Measurements from ENCODE around the gene ANKRD13D.
A peak's percentile ranks its signal among the peaks of the same experiment; 100 is the strongest.

ANKRD13D gene

DNA sequence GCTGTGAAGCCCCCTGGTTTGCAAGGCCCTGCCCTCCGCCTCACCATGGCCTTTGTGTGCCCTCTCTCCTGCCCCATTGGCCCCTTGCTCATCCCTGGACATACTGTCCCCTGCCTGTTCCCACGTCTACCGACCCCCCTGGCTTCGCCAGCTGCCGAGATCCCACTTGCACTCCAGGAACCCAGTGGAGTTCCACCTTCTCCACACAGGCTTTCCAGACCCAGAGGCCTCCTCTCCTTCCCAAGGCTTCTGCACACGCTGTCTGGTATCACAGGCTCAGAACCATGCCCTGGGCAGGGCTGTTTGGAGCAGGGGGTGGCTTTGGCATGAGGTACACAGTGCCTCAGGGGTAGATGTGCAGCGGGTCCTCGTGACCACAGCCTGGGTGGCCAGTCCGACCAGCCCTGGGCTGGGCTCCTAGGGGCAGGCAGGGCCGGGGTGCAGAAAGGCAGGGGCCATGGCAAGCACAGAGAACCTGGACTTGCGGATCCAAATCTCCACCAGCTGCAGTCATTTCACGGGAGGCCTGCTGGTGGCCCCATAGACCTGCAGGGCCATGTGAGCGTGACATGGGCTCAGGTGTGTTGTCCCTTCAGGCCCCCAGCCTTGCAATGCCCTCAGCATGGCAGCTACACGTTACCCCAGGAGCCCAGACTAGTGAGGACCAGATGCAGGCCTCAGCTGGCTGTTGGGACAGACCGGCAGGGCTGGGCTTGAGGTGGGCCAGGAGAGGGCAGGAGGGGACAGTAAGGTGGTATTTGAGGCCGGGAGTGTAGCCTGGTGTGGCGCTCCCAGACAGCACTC is 13.3 kb upstream of the ANKRD13D start:
- no peak for DNase-seq

DNA sequence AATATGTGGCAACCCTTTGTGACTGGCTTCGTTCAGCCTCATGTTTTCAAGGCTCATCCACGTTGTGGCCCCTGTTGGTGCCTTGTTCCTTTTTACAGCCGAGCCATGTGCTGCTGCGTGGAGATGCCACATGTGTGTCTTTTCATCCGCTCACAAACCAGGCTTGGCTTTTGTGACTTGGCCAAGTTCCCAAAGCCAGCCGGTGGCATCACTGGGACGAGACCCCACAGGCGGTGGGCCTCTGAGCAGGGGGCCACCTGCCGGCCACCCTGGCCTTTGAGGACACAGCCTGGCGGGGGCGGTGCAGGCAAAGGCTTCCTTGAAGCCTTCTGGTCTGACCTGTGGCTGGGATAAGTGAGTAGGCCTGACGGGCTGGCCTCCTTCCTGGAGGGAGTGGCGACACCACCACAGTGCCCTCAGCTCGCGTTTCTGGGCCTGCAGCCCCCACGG is 12.3 kb upstream of the ANKRD13D start:
- DNase-seq, result no peak

- DNase-seq, result peak; percentile 81
These were observed 11.7 kb upstream of the ANKRD13D start for GRCh38 chr11:67277231-67277961.

DNA sequence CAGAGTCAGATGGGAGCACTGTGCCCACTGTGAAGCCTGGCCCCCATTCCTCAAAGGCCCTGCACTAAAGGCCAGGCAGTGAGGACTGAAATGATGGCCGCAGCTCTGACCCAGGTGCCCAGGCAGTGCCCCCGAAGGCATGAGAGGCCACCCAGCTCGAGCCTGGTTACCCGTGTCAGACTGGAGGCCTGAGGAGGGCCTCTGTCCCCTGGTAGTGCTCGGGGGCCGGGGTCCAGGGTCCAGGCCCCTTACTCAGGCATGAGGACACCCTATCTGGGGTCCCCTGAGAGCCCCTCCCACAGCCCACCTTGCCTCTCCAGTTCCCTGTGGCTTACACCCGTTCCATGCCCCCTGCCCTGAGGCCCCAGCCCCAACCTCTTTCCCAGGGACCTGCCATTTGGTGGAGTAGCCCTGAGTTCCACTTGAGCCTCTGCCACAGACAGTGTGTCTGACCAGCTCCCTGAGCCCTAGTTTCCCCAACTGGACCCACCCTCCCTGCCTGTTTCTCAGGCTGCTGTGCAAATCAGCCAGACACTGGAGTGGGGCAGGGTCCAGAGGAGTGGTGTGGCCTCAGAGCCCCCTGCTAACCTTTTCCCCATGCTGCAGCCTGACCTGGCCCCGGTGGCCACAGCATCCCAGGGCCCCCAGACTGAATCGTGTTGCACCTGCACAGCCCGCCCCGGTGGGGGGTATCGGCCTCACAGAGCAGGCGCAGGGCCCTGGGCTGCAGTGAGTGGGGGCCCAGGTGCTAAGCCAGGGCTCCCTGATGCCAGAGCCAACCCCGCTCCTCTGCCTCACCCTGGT is 10.8 kb upstream of the ANKRD13D start:
- DNase-seq, result no peak

DNA sequence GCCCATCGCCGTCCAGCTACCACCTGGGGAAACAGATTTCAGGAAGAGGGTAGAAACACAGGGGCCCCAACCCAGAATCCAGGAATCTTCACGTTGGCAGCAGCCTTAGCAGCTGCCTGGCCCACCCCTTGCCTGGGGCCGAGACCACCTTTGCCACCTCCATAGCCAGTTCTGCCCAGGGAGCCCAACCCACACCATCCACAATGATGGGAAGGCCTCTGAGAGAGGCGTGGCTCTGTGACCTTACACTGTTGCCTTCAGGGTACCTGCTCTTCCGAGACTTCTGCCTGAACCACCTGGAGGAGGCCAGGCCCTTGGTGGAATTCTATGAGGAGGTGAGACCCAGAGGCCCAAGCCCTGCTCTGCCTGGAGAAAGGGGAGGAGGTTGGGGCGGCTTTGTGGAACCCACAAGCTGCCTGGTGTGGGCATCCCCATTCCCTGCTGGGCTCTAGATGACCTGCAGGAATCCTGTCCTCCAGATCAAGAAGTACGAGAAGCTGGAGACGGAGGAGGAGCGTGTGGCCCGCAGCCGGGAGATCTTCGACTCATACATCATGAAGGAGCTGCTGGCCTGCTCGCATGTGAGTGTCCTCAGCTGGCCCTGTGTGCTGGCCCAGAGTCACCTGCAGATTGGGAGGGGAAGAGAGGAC is 10.0 kb upstream of the ANKRD13D start:
- DNase-seq, result no peak

DNA sequence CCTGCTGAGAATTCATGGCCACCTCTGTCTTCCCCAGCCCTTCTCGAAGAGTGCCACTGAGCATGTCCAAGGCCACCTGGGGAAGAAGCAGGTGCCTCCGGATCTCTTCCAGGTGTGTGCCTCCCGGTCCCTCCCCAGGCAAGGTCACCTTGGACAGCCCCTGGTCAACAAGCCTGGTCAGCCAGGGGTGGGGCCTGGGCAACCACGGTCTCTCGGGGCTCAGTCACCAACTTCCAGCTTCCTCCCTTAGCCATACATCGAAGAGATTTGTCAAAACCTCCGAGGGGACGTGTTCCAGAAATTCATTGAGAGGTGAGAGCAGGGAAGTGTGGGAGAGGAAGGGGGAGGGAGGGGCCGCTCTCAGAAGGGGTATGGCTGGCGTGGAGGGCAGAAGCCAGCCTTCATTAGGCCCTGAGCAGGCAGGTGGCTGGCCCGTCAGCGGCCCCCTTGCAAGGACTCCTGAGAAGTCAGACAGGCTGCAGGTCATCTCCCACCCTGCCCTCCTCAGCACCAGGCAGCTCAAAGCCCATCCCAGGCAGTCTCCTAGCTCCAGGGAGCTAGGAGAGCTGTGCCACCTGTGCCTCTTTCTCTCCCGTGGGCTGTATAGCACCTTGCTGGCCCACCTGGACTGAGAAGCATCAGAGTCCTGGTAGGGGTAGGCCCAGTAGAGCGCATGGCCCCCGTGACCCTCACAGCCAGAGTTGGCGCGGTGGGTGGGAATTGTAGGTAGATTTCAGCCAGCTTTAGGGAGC is 9.3 kb upstream of the ANKRD13D start:
- DNase-seq, result no peak

GRCh38 chr11:67280341-67280787 is 8.7 kb upstream of the ANKRD13D start:
- DNase-seq, result no peak

- no peak for DNase-seq
These were observed 8.1 kb upstream of the ANKRD13D start for GRCh38 chr11:67280788-67281551.

DNA sequence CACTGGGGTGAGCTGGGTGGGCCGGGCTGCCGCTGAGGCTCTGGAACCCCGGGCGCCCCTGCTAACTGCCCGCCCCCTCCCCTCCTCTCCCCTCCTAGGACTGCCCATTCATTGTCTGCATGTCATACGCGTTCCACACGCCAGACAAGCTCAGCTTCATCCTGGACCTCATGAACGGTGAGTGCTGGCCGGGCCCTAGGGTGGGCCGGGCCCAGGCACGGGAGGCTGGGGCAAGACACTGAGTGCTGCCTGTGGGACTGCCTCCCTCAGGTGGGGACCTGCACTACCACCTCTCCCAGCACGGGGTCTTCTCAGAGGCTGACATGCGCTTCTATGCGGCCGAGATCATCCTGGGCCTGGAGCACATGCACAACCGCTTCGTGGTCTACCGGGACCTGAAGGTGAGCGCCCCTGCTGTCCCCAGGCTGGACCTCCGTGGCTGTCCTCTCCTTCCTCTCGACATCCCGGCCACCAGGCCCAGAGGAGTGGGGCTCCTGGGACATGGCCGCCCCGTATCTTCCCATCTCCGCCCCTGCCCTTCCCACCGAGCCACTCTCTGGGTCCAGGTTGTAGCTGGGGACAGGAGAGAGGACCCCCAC is 7.5 kb upstream of the ANKRD13D start:
- DNase-seq, result no peak

- no peak for DNase-seq
These were observed 6.8 kb upstream of the ANKRD13D start for GRCh38 chr11:67282155-67282875.

DNA sequence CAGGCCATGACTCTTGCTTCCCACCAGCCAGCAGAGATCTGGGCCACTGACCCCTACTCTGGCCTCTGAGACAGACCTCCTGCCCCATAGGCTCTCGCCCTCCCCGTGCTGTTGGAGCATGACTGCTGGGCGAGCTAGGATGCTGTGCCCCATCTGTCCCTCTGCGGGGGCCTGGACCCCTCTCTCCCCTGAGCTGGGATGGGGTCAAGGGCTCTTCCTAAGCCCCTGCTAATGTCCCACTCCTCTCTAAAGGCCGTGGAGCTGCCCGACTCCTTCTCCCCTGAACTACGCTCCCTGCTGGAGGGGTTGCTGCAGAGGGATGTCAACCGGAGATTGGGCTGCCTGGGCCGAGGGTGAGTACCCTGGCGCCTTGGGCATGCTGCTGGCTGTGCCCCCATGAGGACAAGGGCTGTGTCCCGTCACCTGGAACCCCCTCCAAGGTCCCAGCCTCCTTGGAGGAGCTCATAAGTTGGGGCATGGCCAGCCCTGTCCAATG is 6.2 kb upstream of the ANKRD13D start:
- no peak for DNase-seq

GRCh38 chr11:67283481-67283963 is 5.6 kb upstream of the ANKRD13D start:
- DNase-seq, result no peak

DNA sequence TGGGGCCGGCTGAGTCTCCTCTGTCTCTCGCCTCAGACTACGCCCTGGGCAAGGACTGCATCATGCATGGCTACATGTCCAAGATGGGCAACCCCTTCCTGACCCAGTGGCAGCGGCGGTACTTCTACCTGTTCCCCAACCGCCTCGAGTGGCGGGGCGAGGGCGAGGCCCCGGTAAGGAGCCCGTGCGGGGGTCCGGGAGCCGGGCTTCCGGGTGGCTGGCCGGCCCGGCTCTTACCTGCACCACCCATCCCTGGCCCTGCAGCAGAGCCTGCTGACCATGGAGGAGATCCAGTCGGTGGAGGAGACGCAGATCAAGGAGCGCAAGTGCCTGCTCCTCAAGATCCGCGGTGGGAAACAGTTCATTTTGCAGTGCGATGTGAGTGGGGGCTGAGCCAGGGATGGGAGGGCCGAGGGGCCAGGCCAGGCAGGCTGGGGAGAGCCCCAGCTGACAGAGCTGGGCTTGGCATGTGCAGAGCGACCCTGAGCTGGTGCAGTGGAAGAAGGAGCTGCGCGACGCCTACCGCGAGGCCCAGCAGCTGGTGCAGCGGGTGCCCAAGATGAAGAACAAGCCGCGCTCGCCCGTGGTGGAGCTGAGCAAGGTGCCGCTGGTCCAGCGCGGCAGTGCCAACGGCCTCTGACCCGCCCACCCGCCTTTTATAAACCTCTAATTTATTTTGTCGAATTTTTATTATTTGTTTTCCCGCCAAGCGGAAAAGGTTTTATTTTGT is 4.1 kb upstream of the ANKRD13D start:
- DNase-seq, result no peak

DNA sequence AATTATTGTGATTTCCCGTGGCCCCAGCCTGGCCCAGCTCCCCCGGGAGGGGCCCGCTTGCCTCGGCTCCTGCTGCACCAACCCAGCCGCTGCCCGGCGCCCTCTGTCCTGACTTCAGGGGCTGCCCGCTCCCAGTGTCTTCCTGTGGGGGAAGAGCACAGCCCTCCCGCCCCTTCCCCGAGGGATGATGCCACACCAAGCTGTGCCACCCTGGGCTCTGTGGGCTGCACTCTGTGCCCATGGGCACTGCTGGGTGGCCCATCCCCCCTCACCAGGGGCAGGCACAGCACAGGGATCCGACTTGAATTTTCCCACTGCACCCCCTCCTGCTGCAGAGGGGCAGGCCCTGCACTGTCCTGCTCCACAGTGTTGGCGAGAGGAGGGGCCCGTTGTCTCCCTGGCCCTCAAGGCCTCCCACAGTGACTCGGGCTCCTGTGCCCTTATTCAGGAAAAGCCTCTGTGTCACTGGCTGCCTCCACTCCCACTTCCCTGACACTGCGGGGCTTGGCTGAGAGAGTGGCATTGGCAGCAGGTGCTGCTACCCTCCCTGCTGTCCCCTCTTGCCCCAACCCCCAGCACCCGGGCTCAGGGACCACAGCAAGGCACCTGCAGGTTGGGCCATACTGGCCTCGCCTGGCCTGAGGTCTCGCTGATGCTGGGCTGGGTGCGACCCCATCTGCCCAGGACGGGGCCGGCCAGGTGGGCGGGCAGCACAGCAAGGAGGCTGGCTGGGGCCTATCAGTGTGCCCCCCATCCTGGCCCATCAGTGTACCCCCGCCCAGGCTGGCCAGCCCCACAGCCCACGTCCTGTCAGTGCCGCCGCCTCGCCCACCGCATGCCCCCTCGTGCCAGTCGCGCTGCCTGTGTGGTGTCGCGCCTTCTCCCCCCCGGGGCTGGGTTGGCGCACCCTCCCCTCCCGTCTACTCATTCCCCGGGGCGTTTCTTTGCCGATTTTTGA is 3.3 kb upstream of the ANKRD13D start:
- DNase-seq, result no peak

DNA sequence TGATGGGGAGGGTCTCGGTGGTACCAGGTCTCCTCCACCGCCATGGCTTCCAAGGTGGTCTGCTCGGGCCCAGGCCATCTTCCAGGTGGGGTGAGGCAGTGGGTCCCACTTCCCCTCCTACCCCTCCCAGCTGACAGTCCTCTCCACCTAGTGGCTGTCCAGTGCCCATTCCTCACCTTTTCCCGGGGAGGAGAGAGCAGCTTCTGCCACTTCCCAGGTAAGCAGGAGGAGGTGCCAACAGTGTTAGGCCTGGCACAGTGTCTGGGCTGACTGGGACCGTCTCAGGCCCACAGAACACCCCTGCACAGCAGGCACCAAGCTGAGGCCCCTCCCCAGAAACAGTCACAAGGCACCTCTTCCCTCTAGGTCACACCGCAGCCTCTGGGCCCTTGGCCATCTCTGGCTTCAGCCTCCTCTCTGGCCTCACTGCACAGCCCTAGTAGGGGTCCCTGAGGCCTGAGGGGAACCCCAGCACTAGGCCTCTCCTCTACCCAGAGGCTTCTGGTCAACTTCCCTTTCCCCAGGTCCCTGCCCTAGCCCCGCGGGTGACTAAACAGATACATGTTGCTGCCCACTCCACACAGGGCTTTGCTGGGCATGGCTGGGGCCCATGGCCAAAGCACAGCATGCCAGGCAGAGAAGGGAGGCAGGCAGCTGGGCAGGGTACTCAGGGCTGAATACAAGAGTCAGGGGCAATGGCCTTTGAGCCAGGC is 2.3 kb upstream of the ANKRD13D start:
- no peak for DNase-seq

GRCh38 chr11:67287355-67288197 is 1.5 kb upstream of the ANKRD13D start:
- DNase-seq, result no peak

DNA sequence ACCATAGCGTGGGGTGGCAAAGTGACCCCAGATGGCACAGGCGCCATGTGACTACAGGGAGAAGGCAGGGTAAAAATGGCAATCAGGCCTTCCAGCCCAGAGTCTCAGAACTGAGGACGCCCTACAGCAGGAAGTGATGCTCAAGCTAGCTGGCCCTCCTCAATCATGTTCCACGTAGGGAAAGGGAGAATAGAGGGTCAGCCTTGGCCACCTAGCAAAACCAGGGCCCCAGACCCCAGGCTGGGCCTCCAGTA is 978 bp upstream of the ANKRD13D start:
- DNase-seq, result no peak

All from NCI-H2171 (cell line).